Type B pancreatic cell (in vitro differentiated cells): Measurements from ENCODE around the gene FAXDC2. TPM values are rescaled to one million over a fixed set of nuclear protein-coding genes. Genes with fewer than 3 reads are reported as not detected.

Experiments used
- DNase-seq: peaks from one replicate; pipeline ENCODE4 v3.0.0; 2021; ENCODE audit warnings: mixed read lengths; ENCODE audit not compliant: unreplicated experiment; ENCODE audit errors: extremely low spot score
- H3K27ac Mint-ChIP-seq: 2 replicates; pipeline ENCODE4 v1.8.0; 2021; ENCODE audit warnings: mild to moderate bottlenecking, mixed read lengths
- H3K27me3 Mint-ChIP-seq: 2 replicates; pipeline ENCODE4 v1.8.0; 2021; ENCODE audit warnings: mixed read lengths
- H3K36me3 Mint-ChIP-seq: 2 replicates; pipeline ENCODE4 v1.8.0; 2021; ENCODE audit warnings: mixed read lengths
- H3K4me1 Mint-ChIP-seq: one replicate; pipeline ENCODE4 v1.8.0; 2021; ENCODE audit warnings: mixed read lengths; ENCODE audit not compliant: unreplicated experiment
- H3K4me3 Mint-ChIP-seq: 2 replicates; pipeline ENCODE4 v1.8.0; 2021; ENCODE audit warnings: mild to moderate bottlenecking, mixed read lengths
- H3K9me3 Mint-ChIP-seq: 2 replicates; pipeline ENCODE4 v1.8.0; 2021; ENCODE audit warnings: mixed read lengths
- total RNA-seq: library from RNA; stranded (reverse); gene quantifications from 2 replicates; pipeline ENCODE4 v1.2.1, GENCODE V29; 2021; ENCODE audit warnings: low replicate concordance
- TF ChIP-seq, protein P1 (sequence below): fragments of 200-600 bp; sonication (generic); conservative IDR thresholded peaks from 2 replicates; pipeline ENCODE4 v1.5.0; 2021; ENCODE audit warnings: antibody characterized with exemption, mild to moderate bottlenecking

The FAXDC2 gene
- total RNA-seq, 1 donor from 2014 or later = 24.9 TPM

DNA sequence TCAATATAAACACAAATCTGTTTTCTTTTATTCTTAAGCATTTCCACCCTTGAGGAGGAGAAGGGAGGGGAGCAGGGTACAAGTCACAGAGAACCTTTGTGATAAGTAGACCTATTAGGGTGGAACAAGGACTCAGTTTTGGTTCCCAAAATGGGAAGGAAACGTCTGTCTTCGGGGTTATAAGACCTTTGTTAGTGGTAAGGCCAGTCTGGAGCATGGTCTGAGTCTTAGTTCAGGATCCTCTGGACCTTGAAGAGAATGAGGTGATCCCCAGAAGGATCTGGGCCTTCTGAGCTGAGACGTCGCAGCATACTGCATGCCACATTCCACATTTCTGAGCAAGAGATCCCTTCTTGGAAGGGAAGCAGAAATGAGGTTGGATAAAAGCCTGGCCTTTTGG is 37.2 kb downstream of the FAXDC2 start:
- TF ChIP-seq, protein P1, sequence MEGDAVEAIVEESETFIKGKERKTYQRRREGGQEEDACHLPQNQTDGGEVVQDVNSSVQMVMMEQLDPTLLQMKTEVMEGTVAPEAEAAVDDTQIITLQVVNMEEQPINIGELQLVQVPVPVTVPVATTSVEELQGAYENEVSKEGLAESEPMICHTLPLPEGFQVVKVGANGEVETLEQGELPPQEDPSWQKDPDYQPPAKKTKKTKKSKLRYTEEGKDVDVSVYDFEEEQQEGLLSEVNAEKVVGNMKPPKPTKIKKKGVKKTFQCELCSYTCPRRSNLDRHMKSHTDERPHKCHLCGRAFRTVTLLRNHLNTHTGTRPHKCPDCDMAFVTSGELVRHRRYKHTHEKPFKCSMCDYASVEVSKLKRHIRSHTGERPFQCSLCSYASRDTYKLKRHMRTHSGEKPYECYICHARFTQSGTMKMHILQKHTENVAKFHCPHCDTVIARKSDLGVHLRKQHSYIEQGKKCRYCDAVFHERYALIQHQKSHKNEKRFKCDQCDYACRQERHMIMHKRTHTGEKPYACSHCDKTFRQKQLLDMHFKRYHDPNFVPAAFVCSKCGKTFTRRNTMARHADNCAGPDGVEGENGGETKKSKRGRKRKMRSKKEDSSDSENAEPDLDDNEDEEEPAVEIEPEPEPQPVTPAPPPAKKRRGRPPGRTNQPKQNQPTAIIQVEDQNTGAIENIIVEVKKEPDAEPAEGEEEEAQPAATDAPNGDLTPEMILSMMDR = no peak
- no peaks in the 10 kb centered on the region for H3K9me3 Mint-ChIP-seq
- no peaks in the 10 kb centered on the region for H3K27me3 Mint-ChIP-seq
- H3K4me3 Mint-ChIP-seq = no peak overlapping the region
- no peak for DNase-seq
- no peaks in the 10 kb centered on the region for H3K4me1 Mint-ChIP-seq
- no peak overlapping the region for H3K27ac Mint-ChIP-seq
- H3K36me3 Mint-ChIP-seq = peaks cover 51% of the 10 kb centered on the region

DNA sequence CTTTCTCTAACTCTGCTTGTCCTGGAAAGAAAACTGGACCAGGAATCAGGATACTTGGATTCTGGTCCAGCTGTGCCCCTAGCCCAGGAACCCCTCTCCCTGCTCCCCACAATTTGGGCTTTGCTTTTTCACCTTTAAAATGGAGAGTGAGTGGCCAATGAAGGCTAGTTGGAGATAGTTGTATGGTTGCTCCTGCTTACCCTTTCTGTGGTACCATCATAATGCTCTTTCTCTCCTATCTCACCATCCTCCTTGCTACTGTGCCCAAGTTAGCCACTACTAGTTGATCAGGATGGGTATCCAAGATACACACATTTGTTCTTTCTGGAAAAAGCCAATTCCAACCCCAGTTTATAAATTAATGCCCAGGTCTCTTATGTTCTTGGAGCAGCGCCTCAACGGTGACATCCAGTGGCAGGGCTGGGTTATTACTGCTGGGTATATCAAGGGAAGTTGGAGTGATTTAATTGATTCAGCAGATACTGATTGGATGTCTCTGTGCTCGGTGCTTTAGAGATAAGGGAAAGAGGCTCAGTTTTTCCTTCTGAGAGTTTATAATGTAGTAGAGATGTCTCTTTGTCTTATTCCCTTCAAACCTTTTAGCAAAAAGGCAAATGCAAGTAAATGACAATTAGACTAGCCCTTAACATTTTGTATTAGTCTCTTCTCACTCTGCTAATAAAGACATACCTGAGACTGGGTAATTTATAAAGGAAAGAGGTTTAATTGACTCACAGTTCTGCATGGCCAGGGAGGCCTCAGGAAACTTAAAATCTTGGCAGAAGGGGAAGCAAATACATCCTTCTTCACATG is 38.5 kb downstream of the FAXDC2 start:
- TF ChIP-seq, protein P1 = peak; percentile 90
- peaks cover 48% of the 10 kb centered on the region for H3K36me3 Mint-ChIP-seq
- peak overlapping the region; percentile 2 for H3K27ac Mint-ChIP-seq
- no peaks in the 10 kb centered on the region for H3K27me3 Mint-ChIP-seq
- no peaks in the 10 kb centered on the region for H3K4me1 Mint-ChIP-seq
- no peak for DNase-seq
- H3K9me3 Mint-ChIP-seq = no peaks in the 10 kb centered on the region
- no peak overlapping the region for H3K4me3 Mint-ChIP-seq

DNA sequence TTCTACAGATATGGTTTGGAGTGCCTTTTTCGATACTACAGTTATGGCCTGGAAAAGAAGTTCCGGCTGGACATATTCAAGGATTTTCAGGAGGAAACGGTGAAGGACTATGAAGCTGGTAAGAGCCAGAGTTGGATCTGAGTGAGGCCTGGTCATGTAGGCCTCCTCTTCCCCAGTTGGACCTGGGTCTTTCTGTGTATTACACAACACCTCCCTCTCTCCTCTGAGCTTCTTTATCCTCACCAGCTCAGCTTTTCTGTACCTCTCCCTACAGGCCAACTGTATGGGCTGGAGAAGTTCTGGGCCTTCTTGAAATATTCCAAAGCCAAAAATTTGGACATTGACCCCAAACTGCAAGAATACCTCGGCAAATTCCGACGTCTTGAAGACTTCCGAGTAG is 39.2 kb downstream of the FAXDC2 start:
- Mint-ChIP-seq H3K4me3 (no peak overlapping the region), H3K36me3 (peaks cover 49% of the 10 kb centered on the region), H3K4me1 (no peaks in the 10 kb centered on the region), H3K27me3 (no peaks in the 10 kb centered on the region), H3K9me3 (no peaks in the 10 kb centered on the region), H3K27ac (no peak overlapping the region)
- DNase-seq = no peak
- TF ChIP-seq, protein P1 = no peak

DNA sequence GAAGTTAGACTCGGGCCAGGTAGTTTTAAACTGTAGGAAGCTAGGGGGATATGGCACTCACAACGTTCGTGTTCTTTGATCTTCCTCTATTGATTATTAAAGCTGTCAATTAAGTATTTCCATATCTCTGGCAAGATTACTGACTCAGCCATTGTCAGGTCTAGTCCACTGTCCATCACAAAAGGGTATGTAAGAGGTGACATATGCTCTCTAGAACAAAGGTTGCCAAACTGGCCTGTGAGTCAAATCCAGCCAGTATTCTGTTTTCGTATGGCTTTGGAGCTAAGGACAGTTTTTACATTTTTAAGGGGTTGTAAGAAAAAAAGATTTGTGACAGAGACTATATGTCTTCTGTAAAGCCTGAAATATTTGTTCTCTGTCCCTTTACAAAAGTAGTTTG is 44.2 kb downstream of the FAXDC2 start:
- Mint-ChIP-seq H3K4me3 (no peak overlapping the region), H3K27ac (no peak overlapping the region), H3K4me1 (no peaks in the 10 kb centered on the region), H3K9me3 (no peaks in the 10 kb centered on the region), H3K27me3 (no peaks in the 10 kb centered on the region), H3K36me3 (peaks cover 53% of the 10 kb centered on the region)
- DNase-seq = no peak
- TF ChIP-seq, protein P1 = no peak

DNA sequence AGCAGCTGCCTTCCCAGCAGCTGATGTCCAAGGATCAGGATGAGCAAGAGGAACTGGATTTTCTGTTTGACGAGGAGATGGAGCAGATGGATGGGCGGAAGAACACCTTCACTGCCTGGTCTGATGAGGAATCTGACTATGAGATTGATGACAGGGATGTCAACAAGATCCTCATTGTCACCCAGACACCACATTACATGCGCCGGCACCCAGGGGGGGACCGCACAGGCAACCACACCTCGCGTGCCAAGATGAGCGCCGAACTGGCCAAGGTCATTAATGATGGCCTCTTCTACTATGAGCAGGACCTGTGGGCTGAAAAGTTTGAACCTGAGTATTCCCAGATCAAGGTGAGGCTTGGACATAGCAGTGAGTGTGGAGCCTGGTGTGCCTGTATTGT is 48.4 kb downstream of the FAXDC2 start:
- Mint-ChIP-seq H3K36me3 (peaks cover 57% of the 10 kb centered on the region), H3K27me3 (no peaks in the 10 kb centered on the region), H3K4me1 (no peaks in the 10 kb centered on the region), H3K27ac (no peak overlapping the region), H3K4me3 (no peak overlapping the region), H3K9me3 (no peaks in the 10 kb centered on the region)
- DNase-seq = no peak
- TF ChIP-seq, protein P1 = no peak
